Cardiac fibroblast (primary cell): ENCODE data around the gene RGL3.

Experiments
- DNase-seq, 2 donors: peaks; one replicate each; pipeline versions ENCODE4 v3.0.0 to v3.0.0-alpha.2; 2010; ENCODE audit warnings: low read depth in 2 of 2
- H3K4me3 ChIP-seq, 2 donors: replicated peaks in 1 of 2; 1 replicate in 1 of 2; 2 replicates in 1 of 2; pipeline ENCODE4 v1.5.1; 2011; ENCODE audit warnings: low read depth in 2 of 2, low read length in 2 of 2, mild to moderate bottlenecking in 2 of 2, moderate library complexity in 1 of 2
- TF ChIP-seq, protein P1 (sequence below): IDR thresholded peaks from one replicate; pipeline ENCODE4 v1.5.1; 2011; ENCODE audit warnings: low read depth, mild to moderate bottlenecking, low read length, inconsistent platforms

Gene RGL3

DNA sequence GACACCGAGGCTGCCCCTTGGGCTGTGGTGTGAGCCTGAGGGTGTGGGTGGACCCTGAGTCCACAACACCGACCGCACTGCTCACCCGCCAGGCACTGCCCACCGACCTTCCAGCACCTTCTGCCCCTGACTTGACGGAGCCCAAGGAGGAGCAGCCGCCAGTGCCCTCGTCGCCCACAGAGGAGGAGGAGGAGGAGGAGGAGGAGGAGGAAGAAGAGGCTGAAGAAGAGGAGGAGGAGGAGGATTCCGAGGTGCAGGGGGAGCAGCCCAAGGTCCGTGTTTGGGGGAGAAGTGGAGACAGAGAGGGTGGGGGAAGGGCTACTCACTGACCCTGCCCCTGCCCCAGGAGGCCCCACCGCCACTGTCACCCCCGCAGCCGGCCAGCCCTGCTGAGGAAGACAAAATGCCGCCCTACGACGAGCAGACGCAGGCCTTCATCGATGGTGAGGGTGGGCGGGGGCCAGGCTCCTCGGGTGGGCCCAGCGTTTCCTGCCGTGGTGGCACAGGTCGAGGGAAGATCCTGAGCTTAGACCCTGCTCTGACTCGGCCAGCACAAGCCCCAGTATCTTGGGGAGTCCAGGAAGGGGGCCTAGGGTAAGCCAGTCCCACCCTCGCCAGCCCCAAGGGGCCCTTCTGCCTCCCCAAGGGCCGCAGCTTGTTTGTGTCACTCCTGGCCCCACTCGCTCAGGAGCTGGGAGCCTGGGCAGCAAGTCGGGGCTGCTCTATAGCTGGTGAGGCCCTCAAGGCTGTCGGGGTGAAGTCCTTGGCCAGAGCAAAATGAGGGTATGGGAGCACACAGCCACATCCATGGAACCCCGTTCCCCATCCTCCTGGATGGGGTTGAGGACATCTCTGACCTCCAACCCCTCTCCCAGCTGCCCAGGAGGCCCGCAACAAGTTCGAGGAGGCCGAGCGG is 28.5 kb upstream of the RGL3 start:
- no peak overlapping the region for H3K4me3 ChIP-seq
- DNase-seq: no peak
- TF ChIP-seq, protein P1, sequence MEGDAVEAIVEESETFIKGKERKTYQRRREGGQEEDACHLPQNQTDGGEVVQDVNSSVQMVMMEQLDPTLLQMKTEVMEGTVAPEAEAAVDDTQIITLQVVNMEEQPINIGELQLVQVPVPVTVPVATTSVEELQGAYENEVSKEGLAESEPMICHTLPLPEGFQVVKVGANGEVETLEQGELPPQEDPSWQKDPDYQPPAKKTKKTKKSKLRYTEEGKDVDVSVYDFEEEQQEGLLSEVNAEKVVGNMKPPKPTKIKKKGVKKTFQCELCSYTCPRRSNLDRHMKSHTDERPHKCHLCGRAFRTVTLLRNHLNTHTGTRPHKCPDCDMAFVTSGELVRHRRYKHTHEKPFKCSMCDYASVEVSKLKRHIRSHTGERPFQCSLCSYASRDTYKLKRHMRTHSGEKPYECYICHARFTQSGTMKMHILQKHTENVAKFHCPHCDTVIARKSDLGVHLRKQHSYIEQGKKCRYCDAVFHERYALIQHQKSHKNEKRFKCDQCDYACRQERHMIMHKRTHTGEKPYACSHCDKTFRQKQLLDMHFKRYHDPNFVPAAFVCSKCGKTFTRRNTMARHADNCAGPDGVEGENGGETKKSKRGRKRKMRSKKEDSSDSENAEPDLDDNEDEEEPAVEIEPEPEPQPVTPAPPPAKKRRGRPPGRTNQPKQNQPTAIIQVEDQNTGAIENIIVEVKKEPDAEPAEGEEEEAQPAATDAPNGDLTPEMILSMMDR: no peak

DNA sequence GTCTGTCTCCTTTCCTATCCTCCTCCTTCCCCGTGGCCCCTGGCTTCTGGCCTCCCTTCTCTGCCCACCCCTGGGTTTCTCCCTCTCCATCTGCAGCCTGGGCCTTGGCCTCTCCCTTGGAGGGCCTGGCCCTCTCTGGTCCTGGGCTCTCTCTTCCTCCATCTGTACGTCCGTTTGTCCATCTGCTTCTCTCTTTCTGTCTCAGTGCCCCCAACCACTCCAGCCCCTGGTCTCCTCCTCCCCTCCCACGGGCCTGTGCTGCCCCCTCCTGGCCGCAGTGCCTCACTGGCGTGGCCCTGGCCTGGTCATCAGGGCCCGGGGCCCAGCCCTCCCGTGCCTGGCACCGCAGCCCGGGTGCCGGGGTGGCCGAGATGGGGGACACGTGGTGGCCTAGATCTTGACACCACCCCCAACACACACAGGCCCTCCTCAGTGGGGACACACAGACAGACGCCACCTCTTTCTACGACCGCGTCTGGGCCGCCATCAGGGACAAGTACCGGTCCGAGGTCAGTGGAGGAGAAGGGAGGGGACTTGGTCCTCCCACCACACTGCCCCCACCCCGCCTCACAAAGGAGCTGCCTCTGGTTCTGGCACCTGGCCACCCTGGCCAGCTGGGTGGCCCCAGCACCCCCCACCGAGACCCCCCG is 27.7 kb upstream of the RGL3 start:
- TF ChIP-seq, protein P1: peak; percentile 67
- DNase-seq: peak; percentile 41 to 43
- H3K4me3 ChIP-seq: no peak overlapping the region

DNA sequence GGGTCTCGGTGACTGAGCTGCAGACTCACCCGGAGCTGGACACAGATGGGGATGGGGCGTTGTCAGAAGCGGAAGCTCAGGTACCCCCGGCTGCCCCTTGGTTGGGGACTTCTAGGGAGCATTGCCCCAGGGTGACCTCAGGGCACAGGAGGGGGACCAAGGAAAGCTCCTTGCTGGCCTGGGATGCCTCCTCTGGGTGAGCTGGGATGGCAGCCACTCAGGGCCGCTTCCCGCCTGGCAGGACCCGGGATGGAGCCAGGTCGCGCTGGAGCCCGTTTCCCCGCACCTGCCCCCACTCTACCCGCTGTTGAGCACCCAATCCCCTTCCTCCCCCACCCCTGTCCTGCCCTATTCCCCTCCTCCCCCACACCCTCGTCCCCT is 27.1 kb upstream of the RGL3 start:
- no peak for DNase-seq
- no peak overlapping the region for H3K4me3 ChIP-seq
- TF ChIP-seq, protein P1: no peak

DNA sequence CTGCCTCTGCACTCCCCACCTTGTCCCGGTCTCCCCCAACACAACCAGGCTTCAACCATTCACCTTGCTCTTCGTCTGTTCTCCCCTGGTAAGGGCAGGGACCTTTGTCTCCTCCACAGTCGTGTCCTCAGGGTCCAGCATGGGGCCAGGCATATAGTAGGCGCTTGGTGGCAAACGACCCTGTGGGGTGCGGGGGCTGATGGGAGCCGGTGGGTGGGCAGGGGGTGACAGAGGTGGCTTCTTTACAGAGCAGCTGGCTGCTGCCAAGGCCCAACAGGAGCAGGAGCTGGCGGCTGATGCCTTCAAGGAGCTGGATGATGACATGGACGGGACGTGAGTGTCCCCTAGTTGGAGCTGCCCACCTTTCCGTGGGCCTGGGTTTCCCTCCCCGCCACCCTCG is 26.0 kb upstream of the RGL3 start:
- TF ChIP-seq, protein P1: no peak
- no peak for DNase-seq
- H3K4me3 ChIP-seq: no peak overlapping the region

DNA sequence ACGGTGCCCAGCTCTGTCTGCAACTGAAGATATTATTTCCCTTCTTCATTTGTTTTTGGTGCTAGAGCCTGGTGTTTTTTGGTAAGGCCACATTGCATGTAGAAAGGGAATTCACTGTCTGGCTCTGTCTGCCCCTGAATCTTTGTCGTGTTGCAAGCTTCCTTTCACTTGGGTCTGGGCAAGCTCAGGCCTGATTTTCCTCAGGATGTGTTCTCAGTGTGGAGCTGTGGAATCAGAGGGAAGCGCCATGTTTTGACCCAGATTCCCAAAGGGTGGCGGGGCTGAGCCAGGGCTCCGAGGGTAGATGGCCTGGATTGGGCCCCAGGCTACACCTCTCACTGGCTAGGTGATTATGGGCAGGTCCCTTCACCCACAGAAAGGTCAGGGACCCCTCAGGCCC is 24.9 kb upstream of the RGL3 start:
- H3K4me3 ChIP-seq: no peak overlapping the region
- TF ChIP-seq, protein P1: no peak
- DNase-seq: no peak

DNA sequence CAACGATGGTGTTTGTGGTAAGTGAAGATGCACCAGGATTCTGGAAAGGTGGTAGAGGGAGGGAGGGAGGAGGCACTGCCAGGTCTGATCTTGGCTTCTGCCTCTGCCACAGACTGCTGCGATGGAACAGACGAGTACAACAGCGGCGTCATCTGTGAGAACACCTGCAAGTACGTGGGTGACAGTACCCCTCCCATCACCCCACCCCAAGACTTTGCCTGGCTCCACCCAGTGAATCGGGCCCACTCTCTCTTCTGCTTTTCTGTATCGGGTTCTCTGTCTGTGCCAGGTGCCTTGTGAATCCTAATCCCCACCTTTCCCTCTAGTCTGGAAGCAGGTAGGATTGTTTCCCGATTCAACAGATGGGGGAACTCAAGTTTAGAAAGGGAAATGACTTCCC is 18.8 kb upstream of the RGL3 start:
- H3K4me3 ChIP-seq: no peak overlapping the region
- TF ChIP-seq, protein P1: no peak
- DNase-seq: no peak
